ENCODE results near the gene ABHD15. TPM values are rescaled to one million over a fixed set of nuclear protein-coding genes. Genes with fewer than 3 reads are reported as not detected.
A peak's percentile ranks its signal among the peaks of the same experiment; 100 is the strongest.

ABHD15 gene
- total RNA-seq, 1 experiment from 2014 or later: 12.4 TPM

DNA sequence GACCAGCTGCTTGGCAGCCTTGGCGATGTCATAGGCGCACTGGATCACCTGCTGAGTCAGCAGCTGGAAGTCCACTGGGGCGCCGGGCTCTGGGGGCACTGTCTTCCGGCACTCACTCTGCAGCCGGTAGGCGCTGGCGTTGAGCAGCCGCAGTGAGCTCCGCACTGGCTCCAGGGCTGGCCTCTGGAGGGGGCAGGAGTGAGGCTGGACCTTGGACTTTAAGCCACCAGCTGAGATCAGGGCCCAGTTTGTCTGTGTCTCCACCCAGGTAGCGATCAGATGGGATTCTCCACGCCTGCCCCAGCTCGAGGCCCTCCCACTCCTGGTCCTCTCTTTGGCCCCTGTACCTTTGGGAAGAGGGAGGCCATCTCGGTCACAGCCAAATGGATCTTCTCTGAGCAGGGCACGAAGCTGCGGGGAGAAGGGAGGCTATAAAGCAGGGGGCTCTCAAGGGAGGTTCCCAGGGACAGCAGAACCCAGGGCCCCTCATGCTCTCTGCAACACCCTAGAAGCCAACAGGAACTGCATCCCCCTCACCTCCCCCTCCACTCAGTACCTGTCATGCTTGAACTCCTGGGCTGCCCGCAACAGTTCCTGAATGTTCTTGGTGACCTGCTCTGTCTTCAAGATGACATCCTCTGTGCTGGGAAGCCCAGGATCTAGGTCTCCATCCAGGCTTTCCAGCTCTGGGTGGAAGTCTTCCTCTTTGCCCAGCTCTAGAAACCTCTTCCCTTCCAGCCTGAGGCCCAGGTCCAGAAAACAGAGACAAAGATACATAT is 8.1 kb upstream of the ABHD15 start:
- in situ Hi-C loops (cut with HindIII; ENCODE audit: low pct_unique_long_range_greater_than_20kb, low sequenced_read_pairs): no loop called here
- no peak for DNase-seq (ENCODE audit: low read depth, low spot score)

DNA sequence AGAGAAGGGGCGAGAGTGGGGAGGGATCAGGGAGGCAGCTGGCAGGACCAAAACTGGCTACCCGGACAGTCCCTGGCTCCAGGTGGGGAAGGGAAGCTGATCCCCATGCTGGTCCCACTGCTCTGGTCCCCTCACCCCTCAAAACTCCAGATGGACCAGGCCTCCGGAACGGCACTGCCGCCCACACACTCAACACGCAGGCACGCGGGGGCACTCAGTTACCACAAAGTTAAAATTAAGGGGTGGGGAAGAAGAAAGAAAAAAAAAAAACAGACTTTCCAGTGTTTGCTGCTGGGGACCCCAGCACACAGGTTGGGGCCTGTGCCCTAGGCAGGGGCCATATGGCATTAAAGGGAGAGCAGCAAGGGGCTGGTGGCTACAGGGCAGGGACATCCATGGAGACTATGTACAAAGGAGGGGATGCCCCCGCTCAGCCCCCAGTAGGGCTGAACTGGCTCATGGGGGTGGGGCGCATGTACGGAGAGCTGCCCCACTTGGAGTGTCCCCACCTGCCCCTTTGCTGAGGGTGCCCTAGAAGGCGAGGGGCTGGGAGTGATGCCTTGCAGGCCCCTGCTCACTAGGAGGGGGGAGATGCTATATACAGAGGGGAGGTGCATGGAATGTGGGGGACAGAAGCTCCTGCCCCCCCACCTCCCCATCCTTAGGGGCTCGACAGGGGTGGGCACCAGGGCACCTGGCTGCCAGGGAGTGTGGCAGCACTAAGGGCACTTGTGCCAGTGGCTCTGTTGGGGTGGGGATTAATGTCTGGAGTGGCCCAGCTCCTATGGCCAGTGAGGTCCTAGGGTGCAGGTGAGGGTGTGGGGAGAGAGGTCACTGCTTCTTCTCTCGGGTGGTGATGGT is 7.3 kb upstream of the ABHD15 start:
- in situ Hi-C loops (cut with HindIII; ENCODE audit: low pct_unique_long_range_greater_than_20kb, low sequenced_read_pairs): no loop called here
- DNase-seq (ENCODE audit: low read depth, low spot score): no peak

DNA sequence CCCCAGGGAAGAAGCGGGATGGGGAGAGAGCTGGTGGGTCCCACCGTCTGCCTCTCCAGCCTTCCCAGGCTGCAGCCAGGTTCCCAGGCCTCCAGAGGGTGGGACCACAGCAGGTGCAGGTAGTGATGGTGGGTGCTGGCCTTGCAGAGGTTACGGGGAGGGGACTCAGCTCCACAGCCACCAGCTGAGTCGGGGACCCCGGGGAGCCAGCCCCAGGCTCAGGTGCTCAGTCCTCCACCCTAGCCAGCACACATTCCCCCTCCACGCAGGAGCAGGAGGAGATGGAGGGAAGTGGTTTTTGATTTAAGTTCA is 6.7 kb upstream of the ABHD15 start:
- in situ Hi-C loops (cut with HindIII; ENCODE audit: low pct_unique_long_range_greater_than_20kb, low sequenced_read_pairs): no loop called here
- no peak for DNase-seq (ENCODE audit: low read depth, low spot score)

DNA sequence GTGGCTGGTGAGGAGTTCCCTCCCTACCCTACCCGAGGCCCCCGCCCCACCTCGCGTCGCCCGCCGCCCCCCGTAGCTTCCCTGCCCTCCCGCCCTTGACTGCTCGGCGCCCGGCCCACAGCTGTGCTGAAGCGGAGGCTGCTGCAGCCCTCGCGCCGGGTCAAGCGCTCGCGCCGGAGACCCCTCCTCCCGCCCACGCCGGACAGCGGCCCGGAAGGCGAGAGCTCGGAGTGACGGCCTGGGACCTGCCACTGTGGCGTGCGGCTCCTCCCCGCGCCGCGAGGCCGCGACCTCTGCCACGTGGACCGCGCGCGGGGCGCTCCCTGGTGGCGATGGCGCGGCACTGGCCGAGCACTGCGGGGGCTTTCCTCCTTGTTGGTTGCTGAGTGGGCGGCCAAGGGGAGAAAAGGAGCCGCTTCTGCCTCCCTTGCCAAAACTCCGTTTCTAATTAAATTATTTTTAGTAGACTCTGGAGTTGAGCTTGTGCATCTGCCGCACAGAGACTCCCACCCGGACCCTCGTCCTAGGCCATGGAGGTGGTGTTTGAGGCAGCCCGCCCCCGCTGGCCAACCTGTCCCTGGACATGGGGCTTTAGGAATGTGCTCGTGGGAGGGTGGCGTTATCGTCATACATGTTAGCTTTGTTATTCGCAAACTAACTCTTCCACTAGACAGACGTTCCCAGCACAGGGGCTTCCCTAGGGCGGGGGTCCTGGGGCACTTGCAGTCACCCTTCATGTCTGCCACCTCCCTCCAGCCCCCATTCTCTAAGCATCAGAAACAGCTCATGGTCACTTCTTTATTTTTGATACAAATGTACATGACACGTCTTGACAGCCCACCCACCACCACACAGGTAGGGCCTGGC is 6.1 kb upstream of the ABHD15 start:
- peak; percentile 30 for DNase-seq (ENCODE audit: low read depth, low spot score)
- in situ Hi-C loops (cut with HindIII; ENCODE audit: low pct_unique_long_range_greater_than_20kb, low sequenced_read_pairs): no loop called here

DNA sequence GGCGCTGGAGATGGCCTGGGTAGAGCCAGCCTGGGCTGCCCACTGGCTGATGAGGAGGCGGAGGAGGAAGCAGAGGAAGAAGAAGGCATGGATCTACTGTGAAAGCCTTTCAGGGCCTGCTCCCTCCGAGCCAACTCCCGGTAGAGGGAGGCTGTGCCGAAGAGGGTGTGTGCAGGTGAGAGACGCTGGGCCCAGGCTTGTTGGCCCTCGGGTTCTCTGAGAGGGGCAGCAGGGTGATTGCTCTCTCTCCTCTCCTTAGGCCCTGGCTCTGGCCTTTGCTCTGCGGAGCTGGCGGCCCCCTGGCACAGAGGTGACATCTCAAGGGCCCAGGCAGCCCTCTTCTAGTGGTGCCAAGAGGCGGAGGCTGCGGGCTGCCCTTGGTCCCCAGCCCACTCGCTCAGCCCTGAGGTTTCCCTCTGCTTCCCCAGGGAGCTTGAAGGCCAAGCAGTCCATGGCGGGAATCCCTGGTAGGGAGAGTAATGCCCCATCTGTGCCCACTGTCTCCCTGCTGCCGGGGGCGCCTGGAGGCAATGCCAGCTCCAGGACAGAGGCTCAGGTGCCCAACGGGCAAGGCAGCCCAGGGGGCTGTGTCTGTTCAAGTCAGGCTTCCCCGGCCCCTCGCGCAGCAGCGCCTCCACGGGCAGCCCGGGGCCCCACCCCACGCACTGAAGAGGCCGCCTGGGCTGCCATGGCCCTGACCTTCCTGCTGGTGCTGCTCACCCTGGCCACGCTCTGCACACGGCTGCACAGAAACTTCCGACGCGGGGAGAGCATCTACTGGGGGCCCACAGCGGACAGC is 5.2 kb upstream of the ABHD15 start:
- in situ Hi-C loops (cut with HindIII; ENCODE audit: low pct_unique_long_range_greater_than_20kb, low sequenced_read_pairs): no loop called here
- DNase-seq (ENCODE audit: low read depth, low spot score): no peak

DNA sequence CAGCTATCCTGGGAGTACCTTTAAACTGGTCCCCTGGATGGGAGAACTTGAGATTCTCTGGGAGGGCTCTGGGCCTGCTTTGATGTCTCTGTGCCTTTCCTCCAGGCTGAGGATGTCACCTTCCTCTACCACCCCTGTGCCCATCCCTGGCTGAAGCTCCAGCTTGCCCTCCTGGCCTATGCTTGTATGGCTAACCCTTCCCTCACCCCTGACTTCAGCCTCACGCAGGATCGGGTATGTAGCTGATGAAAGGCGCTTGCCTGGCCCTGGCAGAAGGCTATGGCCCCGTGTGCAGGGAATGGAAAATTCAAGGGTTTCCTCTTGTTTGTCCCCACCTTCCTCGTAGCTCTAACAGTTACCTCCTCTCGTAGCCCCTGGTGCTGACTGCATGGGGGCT is 4.6 kb upstream of the ABHD15 start:
- in situ Hi-C loops (cut with HindIII; ENCODE audit: low pct_unique_long_range_greater_than_20kb, low sequenced_read_pairs): no loop called here
- DNase-seq (ENCODE audit: low read depth, low spot score): no peak

DNA sequence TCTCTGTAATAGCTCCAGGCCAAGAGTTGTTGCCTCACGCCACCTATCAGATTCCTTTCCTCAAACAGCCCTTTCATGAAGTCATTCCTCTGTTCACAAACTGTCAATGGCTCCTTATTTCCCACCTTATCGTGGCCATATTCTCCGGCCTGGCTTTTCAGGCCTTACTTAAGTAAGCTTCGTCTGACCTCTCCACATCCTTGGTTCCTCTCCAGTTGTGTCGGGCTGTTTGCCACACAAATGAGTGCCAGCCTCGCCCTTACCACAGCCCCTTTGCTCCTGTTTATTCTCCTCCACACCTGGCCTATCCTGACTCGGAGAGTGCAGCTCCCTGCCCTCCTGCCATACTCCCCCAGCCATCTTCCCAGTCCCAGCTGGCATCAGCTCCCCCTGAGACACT is 3.7 kb upstream of the ABHD15 start:
- in situ Hi-C loops (cut with HindIII; ENCODE audit: low pct_unique_long_range_greater_than_20kb, low sequenced_read_pairs): no loop called here
- DNase-seq (ENCODE audit: low read depth, low spot score): peak; percentile 68

DNA sequence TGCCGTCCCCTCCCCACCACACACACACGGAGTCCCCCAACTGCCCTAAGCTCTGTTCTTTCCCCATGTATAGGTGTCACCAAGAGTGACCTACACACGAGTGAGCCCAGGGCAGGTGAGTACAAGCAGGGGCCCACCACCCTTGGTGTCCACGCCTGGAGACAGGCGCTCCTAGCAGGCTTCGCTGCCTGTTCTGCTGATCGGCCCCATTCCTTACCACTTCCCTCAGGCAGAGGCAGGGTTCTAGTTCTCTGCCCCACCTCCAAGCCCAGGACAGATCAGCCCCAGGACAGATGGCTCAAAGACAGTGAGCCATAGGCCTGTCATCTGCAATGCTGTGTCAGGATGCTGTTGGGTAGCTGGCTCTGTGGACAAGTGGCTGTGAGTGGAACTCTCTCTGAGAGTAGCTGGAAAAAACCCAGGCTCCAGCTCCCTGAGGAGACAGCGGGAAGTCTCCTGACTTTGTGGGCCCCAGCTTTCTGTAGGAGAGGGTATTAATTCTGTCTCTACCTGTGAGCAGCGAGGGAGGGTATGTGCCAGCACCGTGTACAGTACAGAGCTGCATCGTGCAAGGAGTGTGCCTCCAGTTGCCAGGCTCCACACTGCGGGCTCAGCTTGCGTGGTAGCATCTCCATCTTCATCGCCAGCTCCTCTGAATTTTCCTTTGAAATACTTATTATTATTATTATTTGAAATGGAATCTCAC is 2.6 kb upstream of the ABHD15 start:
- in situ Hi-C loops (cut with HindIII; ENCODE audit: low pct_unique_long_range_greater_than_20kb, low sequenced_read_pairs): no loop called here
- no peak for DNase-seq (ENCODE audit: low read depth, low spot score)

DNA sequence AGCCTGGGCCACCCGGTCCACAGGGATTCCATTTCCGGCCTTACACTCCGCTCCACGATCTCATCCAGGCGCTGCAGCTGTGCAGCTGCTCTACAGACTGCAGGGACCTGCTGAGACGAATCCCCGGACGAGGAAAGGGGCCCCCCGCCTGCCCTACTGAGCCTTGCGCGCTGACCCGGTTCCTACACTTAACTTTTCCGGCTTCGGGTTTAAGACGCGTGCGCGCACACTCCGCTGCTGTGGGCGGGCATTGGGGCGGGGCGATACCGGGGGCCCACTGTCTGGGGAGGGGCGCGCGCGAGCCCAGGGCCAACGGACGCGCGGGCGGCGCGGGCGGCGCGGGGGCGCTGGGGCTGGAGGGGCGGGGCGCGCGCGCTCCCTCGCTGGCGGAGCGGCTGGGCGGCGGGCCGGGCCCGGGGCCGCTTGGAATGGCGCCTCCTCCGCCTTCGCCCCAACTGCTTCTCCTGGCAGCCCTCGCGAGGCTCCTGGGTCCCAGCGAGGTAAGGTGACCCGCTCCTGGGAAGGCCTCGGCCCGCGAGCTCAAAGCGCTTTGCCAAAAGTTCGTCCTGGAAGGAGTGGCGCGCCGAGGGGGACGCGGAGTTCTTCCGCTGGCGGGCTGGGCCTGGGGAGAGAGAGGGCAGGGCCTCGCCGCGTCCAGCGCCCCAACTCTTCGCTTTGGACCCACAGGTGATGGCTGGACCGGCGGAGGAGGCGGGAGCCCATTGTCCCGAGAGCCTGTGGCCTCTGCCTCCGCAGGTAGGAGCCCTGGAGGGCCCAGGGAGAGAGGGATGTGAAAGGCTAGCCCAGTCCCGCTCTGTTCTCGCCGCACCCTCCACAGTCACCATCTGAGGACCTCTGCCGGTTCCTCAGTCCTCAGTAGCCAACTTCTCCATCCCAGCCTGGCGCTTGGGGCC is 1.8 kb upstream of the ABHD15 start, which contains the start of gene TP53I13:
Gene TP53I13, plus strand, starts transcription at position 371 of the 914 bp plus-strand sequence. Its CDS starts 58 bp downstream, at position 429.
- in situ Hi-C loops (cut with HindIII; ENCODE audit: low pct_unique_long_range_greater_than_20kb, low sequenced_read_pairs): no loop called here
- DNase-seq (ENCODE audit: low read depth, low spot score): peak; percentile 82

DNA sequence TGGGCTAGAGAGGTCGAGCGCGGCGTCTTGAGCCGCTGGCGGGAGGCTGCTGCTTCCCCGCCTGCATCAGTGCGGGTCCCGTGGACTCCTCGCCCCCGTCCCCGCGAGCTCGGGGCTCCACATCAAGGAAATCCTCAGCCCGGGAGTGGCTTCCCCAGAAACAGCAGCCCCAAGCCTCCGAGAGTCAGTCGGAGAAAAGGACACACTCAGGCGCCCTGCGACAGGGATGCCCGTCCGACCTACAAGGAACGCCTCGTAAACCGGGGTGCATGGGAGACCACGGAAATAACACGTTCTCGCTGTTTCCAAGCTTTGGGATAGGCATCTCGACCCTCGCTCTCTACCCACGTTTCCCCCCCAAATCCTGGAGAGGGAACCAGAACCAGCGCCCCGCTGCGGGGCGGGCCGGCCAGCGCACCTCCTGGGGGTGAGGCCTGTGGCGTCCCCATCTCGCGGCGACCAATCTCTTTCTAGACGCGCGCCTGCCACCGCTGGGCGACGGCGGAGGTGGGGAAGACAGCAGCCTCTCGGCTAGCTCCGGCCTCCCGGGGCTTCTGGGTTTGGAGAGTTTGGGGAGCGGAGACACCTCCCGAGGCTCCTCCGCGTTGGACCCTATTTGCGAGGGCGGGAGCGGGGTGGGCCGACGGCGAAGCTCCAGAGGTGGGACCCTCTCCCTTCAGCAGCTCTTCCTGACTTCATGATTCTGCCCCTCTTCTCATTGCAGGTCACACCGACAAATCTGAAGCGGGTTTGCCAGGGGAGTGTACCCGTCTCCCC is 905 bp upstream of the ABHD15 start:
- in situ Hi-C loops (cut with HindIII; ENCODE audit: low pct_unique_long_range_greater_than_20kb, low sequenced_read_pairs): no loop called here
- peak; percentile 19 for DNase-seq (ENCODE audit: low read depth, low spot score)

DNA sequence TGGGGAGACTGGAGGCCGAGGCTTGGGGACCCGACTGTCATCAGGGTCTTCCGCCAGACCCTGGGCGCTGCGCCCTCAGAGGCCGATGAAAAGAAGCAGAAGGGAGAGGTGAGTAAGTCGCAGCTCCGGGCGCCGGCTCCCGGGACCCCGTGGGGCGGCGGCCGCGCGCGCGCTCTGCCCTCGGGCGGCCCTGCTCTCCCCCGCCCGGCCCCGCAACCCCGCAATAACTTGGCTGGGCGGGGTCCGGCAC is 392 bp upstream of the ABHD15 start:
- DNase-seq (ENCODE audit: low read depth, low spot score): no peak
- in situ Hi-C loops (cut with HindIII; ENCODE audit: low pct_unique_long_range_greater_than_20kb, low sequenced_read_pairs): no loop called here

DNA sequence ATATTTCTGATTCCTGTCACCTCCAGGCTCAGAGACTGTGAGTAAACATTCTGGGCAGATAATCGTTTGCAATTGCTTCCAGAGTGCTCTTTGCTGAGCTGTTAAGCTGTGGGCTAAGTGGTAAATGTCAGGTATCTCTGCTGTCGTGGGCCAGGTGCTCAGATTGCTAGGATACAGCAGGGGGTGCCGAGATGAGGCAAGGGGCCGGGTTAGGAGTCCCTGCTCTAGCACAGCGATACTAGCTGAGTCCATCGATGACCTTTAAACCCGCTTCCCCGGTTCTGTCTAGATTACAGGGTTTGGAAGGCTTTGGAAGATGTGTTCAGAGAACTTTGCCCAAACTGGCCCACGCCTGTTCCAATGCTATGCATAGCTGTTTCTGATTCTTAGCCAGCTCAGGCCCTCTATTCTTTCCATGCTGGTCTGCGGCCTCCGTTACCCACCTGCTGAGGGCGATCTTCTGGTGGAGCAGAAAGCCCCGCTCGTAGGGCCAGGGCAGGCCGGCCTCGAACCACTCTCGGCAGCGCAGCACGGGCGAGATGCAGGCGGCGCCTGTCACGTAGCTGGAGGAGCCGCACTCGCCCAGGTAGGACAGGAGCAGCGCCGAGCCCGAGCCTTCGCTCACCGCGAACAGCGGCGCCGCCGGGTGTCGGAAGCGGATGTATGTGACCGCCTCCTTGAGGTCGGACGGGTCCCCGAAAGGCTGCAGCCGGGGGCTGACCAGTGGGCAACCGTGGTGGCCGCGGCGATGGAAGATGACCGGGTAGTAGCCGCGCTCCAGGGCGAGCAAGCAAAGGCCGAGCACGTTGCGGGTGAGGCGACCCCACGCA is 979 bp downstream of the ABHD15 start:
- DNase-seq (ENCODE audit: low read depth, low spot score): no peak
- in situ Hi-C loops (cut with HindIII; ENCODE audit: low pct_unique_long_range_greater_than_20kb, low sequenced_read_pairs): no loop called here

DNA sequence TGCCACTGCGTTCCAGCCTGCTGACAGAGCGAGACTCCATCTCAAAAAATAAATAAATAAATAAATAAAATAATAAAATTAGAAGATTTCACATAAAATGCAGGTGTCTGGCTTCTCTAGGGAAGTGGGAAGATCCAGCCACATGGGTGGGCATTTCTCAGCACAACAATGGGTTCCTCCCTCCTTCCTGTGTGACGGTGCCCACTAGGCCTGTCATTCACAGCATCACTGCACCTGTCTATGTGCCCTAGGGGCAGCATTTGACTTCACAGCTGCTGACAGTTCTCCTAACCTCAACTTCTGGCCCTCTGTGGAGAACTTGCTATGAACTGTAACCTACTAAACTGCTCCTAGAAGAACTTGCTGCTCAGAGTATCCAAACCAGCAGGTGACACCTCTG is 3.0 kb downstream of the ABHD15 start:
- DNase-seq (ENCODE audit: low read depth, low spot score): no peak
- in situ Hi-C loops (cut with HindIII; ENCODE audit: low pct_unique_long_range_greater_than_20kb, low sequenced_read_pairs): no loop called here

DNA sequence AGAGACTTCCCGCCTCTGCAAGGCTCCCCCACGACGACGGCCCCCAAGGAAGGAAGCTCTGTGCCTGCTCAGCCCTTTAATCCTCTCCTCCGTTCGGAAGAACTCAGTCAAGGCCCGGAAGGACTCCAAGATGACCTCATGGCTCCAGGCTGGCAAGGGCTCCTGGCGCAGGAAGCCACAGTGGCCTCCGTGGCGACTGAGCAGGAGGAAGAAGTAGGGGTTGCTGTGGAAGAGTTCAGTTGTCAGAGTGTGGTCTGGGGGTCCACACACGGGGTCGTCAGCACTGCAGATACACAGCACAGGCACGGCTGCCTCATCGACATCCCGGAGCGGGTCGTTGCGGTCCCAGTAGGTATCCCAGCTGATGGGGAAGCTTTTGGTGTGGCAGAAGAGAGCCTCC is 4.2 kb downstream of the ABHD15 start:
- in situ Hi-C loops (cut with HindIII; ENCODE audit: low pct_unique_long_range_greater_than_20kb, low sequenced_read_pairs): no loop called here
- no peak for DNase-seq (ENCODE audit: low read depth, low spot score)

All from SK-MEL-5 (cell line).